Activated naive CD4-positive, alpha-beta T cell (primary cell): Measurements from ENCODE around the gene CHMP2B.

ENCODE experiments used
- DNase-seq, 4 experiments: peaks; one replicate each; lab custom pipeline; 2025; lab: John Stamatoyannopoulos, UW

CHMP2B gene, protein sequence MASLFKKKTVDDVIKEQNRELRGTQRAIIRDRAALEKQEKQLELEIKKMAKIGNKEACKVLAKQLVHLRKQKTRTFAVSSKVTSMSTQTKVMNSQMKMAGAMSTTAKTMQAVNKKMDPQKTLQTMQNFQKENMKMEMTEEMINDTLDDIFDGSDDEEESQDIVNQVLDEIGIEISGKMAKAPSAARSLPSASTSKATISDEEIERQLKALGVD

DNA sequence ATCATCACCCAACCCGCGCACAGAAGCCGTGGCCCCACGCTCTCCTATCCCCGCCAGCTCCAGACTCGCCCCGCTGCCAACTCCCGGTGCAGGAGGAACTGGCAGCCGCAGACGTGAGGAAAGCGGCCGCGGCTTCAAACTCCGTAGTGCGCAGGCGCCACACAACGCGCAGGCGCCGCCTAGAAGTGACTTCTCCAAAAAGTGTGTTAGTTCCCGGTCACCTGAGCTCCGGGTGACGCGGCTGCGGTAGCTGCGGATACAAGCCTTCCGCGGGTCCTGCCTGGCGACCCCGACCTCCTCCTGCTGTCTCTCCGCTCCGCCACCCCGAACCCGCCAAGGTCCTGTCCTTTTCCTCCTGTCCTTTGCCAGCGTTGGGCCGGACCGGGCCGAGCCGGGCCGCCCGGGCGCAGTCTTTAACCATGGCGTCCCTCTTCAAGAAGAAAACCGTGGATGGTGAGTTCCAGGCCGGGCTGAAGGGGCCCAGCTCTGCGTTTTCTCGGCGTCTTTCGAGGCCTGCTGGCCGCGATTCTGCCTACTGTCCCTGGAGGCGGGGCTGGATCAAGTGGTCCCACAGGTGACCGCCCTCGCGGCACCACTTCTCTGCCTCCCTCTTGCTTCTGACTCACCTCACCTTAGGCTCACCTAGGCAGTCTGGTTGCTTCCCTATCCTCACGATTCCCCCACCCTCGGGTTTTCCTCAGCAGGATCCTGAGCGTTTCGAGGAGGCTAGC lies at the start of gene CHMP2B:
Gene CHMP2B, plus strand, starts transcription at position 206 of the 731 bp plus-strand sequence. Its CDS starts 214 bp downstream, at position 420.
- DNase-seq, result peak; percentile 75 to 86 (median 84)

DNA sequence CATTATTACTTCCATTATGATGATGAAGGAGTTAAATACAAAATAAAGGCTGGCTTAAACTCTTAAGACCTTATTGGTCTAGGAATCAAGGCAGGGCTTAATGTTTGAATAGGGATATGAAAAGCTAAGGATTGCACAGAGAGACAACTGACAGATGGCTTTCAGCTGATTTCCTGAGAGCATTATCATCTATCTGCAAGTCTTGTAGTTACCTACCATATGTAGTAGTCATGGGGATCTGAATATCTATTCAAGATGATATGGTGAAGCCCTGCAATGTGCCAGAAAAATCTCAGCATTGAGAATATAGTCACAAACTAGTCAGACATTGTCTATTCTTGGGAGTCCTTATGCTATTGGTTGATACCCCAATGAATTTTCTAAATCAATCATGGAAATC lies 47.5 kb upstream of the CHMP2B start:
- DNase-seq, result no peak

DNA sequence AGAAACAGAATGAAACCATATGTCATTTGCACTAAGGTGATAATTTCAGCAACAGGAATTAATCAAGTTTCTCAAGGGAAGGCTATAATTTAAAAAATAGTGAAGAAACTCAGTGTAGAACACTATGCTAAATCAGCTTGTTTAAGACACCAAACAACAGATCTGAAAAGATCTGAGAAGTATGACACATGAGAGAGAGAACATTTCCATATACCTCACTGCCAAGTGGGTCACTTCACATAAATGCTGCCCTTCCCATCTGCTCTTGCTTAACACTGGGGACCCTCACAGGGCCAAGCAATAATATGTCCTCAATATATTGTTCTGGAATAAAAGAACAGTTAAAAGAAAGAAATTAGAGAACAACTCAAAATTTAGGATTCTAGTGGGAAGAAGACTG lies 45.6 kb upstream of the CHMP2B start:
- DNase-seq, result no peak

GRCh38 chr3:87182023-87182422 lies 45.1 kb upstream of the CHMP2B start:
- no peak for DNase-seq

GRCh38 chr3:87186608-87187159 lies 40.4 kb upstream of the CHMP2B start:
- DNase-seq, result no peak

DNA sequence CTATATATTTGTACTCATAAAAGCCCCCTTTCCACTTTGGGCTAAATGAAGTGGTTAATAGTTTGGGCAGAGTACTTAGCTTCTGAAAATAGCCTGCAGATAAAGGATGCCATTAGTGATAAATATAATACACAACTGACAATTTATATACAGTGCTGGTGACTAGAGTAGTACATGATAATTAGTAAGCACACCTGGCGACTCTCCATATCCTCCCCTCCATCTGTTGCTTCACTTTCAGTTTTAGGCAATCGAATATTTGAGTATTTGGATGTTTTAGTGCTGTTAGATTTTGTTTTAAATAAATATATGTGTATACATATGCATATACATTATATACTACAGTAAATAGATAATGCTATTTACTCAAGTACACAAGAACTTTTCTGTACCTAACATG lies 35.9 kb upstream of the CHMP2B start:
- DNase-seq, result no peak

DNA sequence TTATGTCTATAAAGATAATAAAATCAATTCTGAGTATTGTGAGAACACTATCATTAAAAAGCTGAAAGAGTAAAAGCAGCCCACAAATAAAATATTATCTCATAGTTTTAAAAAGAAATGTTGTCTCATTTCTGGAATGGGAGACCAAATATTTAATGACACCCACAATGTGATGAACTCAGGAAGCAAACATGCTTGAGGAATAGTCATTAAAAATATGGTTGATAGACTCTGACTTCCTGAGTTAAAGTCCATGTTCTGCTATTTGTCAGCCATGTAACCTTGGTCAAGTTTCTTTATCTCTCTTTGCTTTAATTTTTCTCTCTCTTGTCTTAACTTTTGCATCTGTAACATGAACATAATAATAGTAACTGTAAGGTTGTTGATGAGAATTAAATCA lies 35.5 kb upstream of the CHMP2B start:
- DNase-seq, result no peak

DNA sequence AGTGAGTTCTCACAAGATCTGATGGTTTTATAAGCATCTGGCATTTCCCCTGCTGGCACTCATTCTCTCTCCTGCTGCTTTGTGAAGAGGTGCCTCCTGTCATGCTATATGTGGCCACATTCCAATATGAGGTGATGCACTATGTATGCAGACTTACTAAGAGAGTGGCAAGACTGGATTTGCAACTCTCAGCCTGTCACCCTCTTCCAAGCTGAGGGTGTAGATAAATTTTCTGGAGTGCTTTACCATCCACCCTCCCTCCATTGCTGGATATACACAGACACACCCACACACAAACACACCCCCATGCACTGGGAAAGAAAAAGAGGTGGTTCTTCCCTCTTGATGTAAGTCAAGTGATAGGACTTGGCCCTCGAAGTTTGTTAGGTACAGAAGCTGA lies 30.2 kb upstream of the CHMP2B start:
- DNase-seq, result no peak

- no peak for DNase-seq
Observed at GRCh38 chr3:87197531-87197930, 29.6 kb upstream of the CHMP2B start.

DNA sequence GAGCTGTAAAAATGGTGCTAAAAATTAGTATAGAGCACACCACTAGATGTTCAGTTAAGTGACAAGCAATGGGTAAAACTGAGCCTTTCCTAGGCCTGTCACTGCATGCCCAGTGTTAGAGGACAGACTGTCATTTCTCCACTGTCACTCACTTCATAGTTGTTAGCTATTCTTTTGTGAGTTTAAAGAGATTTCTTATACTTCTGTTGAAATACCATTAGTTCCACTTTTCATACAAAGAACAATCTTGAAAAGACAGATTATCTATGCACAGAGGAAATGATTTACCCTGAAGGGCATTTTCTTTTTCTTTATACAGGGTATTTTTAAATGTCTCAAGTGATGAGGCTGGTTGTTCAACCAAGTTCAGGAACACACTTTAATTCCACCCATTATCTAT lies 28.3 kb upstream of the CHMP2B start:
- DNase-seq, result no peak

- DNase-seq, result no peak
Observed at GRCh38 chr3:87199628-87200027, 27.5 kb upstream of the CHMP2B start.

GRCh38 chr3:87200060-87200647 lies 27.0 kb upstream of the CHMP2B start:
- no peak for DNase-seq

GRCh38 chr3:87201727-87202126 lies 25.4 kb upstream of the CHMP2B start:
- no peak for DNase-seq

- DNase-seq, result no peak
Observed at GRCh38 chr3:87203809-87204208, 23.3 kb upstream of the CHMP2B start.

DNA sequence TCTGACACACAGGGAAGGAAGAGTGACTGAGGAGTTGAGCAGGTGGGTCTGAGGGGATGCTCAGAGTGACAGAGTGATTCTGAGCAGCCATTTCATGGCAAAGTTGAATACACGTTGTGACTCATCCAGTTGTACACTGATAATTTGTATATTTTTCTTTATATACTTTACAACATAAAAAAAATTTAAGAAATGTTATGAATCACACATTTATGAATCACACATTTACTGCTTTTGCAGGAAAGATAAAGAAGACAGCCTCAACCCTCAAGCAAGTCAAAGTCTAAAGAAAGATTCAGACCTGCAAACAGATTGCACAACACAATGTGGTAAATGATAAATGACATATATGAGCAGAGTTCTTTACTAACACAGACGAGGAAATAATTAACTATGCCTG lies 21.0 kb upstream of the CHMP2B start:
- DNase-seq, result no peak

- no peak for DNase-seq
Observed at GRCh38 chr3:87206635-87207034, 20.5 kb upstream of the CHMP2B start.

DNA sequence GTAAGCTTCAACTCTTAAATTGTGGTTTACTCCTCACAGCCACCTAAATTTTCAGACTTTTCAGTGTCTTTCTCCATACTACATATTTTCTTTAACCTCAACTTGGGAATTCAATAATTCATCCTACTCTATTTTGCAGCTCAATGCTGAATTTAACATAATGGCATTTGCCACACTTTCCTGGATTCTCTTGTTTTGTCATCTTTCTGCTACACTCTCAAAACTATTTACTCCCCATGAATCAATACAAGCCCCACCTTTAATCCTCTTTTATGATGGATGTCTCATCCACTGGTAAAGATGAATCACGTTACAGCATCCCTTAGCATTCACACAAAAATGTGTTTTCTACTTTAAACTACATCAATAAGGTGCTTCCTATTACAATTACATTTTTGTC lies 19.6 kb upstream of the CHMP2B start:
- no peak for DNase-seq

GRCh38 chr3:87209111-87209510 lies 18.0 kb upstream of the CHMP2B start:
- no peak for DNase-seq

DNA sequence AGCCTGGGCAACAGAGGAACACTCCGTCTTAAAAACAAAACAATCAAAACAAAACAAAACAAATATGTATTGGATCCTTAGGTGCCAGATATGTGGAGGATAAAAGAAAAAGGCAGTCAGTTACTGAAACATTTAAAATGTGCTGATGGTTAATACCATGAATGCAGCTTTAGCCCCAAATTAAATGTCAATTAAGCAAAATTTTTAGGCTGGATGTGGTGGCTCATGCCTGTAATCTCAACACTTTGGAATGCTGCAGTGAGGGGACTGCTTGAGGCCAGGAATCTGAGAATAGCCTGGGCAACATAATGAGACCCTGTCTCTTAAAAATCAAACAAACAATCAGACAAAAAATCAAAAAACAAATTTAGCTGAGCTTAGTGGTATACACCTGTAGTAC lies 8.5 kb upstream of the CHMP2B start:
- DNase-seq, result no peak

DNA sequence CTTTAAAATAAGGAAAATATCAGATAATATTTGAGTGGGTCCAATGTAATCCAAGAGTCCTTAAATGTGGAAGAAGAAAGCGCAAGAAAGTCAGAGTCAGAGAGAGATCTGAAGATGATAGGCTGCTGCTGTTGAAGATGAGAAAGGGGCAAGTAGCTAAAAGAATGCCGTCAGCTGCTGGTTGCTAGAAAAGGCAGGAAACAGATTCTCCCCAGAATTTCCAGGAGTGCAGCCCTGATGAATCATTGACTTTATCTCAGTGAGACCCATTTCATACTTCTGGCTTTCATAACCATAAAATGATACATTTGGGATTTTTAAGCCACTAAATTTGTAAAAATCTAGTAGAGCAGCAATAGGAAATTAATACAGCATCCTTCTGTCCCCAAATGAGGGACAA lies 7.5 kb upstream of the CHMP2B start:
- no peak for DNase-seq

DNA sequence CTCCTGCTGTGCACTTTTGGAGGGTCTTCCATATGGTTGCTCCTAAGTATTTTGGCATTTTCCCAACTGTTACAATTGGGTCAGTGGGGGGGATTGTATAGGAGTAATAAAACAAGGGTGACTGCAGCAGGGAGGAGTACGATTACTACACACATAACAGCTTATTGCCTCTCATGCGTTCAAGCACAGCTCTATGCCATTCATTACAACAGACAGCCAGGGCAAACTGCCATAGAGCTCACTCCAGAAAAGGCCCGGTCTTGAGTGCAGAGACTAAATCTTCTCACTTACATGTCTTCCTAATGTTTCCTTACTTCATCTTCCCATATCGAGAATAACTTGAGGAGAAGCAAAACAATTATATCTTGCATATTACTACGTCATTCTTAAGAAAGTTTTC lies 1.4 kb upstream of the CHMP2B start:
- DNase-seq, result no peak

GRCh38 chr3:87227835-87228144 lies 681 bp downstream of the CHMP2B start:
- DNase-seq, result no peak

- no peak for DNase-seq
Observed at GRCh38 chr3:87228316-87228715, 1.2 kb downstream of the CHMP2B start.
